HT1080 (cell line): Measurements from ENCODE around the gene ORC5. TPM values are rescaled to one million over a fixed set of nuclear protein-coding genes. Genes with fewer than 3 reads are reported as not detected.
"Not testable (repeated sequence)": the region's sequence is repeated elsewhere in the genome, so short reads cannot be mapped to it uniquely, and the experiment has no call there.

Source experiments
- DNase-seq: peaks from one replicate; pipeline ENCODE4 v3.0.0-alpha.2; 2015; ENCODE audit warnings: low read depth
- polyA plus RNA-seq, 2 experiments: library from polyadenylated mRNA; depleted of rRNA; stranded (reverse); fragments of >200 nt; gene quantifications; 2 replicates each; pipeline ENCODE4 v1.2.3, GENCODE V29; 2015
- total RNA-seq: library from RNA; depleted of rRNA; stranded (reverse); fragments of >200 nt; shearing (Covaris generic); gene quantifications from 2 replicates; pipeline ENCODE4 v1.2.3, GENCODE V29; 2014; rRNA removed

ORC5 gene
- total RNA-seq, result 32.8 and 58.7 TPM in 2 replicates
- polyA plus RNA-seq (2015; cell fraction: cytosol; rRNA removed), result 29.3 and 30.9 TPM in 2 replicates
- 45.5 and 47.2 TPM in 2 replicates for polyA plus RNA-seq (2015; cell fraction: nucleus; rRNA removed)

DNA sequence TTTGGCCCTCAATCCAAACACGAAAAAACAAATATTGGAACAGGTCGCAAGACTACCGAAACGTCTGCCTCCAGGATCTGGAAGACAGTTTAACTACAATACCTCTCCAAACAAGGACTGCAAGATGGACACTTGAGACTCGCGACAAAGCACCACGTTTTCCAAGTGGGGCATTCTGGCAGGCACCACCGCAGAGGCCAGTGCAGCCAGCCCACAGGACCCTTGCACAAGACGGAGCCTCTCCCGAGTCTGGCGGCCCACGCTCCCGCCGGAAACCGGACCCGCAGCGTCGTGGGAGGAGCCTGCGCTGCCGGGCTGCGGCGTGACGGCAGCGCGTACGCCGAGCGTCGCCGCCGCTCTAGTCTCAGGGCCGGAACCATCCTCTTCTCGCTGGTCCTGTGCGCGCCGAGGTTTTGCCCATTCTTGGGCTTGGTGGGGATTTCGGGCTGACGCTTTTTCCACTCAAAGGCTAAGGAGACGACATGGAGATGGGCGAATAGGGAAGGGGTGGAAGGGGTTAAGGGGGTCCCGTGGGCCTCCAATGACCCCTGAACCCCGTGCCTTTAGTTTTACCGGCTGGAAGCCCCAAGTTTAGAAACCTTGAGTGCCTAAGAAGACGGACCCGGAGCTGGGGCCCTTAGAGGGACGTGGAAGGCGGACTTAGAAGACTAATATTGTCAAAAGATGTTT lies at the start of gene ORC5:
Gene ORC5, minus strand, starts transcription at position 283 of the 690 bp plus-strand sequence. Its CDS starts 109 bp downstream, at position 174.
- DNase-seq, result peak; percentile 81

DNA sequence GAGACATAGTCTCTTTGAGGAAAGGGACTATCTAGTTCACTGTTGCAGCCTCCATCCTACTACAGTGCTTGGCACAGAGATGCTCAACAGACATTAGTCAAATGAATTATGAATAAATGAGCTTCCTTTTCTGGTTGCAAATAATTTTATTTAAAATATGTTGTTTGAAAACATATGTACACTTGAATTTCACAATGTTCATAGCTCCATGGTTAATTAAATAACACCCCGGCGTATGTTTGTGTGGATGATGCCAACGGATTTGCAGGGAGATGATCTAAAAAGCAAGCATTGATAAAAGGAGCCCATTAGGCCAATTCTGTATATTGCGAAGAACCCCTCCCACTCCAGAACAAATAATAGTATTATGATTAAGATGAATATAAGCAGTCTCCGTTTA lies 47.8 kb upstream of the ORC5 start:
- DNase-seq, result no peak

DNA sequence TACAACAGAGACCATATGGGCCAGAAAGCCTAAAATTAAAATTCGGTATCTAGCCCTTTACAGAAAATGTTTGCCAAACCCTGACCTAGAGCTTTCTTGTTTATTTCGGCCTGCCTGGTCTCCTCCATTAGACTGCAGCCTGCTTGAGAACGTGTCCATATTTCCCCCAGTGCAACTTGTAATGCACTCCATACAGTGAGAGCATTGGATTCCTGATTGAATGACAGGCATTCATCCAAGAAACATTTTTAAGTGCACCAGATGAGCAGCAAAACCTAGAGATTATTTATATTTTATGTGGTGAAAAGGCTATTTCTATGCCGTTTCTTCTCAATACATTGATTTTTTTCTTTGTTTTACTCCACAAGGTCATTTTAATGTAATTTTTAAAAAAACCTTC lies 47.4 kb upstream of the ORC5 start:
- DNase-seq, result no peak

DNA sequence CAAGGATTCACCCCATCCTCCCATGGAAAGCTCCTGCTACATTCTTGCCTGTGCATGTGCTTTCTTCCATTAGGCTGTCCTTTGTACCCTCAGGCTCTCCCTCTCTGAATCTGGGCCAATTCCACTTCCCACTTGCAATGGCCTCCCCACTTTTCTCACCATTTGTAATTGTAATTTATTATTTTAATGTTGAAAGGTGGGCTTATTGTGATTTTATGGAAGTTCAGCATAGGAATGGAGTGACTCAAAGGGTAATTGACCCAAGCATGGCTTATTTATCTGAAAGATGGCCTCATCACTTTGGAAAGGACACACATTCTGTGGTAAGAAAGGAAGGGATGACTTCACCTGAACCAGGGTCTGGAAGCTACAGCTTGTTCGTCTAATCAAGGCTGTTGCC lies 46.9 kb upstream of the ORC5 start:
- no peak for DNase-seq

DNA sequence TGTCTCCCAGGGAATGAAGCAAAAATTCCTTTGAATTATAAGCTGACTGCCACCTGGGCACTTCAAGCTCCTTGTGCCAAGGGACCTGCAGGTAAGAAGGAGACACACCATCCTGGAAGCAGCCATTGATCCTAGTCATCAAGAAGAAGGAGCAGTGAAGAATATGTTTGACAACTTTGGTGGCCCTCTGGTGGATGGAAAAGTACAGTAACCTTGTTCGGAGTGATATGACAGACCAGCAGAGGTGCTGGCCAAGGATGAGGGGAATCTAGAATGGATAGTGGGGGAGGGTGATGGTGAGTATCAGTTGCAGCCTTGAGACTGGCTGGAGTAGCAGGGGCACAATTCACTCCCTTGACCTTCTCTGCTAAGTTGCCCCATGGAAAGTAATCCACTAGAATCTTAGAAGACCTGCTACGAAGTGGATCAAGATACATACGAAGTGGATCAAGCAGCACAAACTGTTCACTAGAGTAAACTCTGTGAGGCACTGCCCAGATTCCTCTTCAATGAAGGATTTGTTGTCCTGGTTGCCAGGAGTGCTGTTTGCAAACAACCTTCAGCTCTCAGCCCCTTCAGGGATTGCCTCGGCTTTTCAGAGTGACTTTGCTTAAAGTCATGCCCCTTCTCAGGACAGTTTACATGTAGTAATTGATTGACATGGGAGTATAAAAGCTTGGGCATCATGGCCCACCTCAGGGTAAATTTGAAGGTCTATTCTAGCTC lies 44.8 kb upstream of the ORC5 start:
- DNase-seq, result peak; percentile 23

DNA sequence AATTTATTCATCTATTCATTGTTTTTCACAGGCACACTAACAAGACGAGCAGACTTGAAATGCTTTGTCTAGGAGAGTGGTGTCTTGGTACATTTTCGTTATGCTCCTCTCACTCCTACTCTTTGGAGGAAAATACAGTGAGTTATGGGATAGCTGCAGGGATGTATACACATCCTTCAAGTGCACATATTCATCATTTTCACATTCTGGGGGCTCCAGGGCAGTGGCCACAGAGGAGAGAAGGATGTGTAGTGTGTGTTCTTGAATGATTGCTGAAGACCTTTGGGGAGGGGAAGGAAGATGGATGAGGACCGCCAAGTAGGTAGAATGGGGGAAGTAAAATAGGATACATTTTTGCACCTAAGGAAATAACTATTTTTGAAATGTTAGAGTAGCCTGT lies 34.8 kb upstream of the ORC5 start:
- no peak for DNase-seq

DNA sequence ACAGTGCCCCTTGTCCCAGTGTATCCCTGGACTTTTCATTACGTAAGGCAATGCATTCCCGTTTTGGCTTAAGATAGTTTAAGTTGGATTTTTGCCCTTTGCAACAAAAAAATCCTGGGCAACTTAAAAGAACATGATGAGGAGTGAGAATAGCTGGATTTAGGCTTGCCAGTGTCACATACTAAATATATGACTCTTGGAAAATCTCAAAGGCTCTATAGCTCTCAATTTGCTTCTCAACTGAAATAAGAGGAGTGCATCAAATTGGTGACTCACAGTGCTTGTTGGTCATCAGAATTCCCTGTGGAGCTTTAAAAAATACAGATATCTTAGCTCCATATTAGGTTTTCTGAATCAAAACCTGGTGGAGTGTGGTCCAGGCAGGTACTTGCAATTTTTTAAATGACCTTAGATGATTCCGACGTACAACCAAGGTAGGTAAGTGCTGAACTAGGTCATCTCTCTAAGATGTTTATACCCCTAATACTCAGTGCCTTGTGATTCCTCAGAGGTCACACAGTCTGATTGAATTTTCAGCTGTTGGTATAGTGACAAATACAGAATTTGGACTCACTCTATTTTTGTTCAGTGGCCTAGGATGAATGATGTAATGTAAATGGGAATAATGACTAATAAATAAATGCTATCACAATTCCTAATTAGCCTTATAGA lies 33.9 kb upstream of the ORC5 start:
- DNase-seq, result no peak

DNA sequence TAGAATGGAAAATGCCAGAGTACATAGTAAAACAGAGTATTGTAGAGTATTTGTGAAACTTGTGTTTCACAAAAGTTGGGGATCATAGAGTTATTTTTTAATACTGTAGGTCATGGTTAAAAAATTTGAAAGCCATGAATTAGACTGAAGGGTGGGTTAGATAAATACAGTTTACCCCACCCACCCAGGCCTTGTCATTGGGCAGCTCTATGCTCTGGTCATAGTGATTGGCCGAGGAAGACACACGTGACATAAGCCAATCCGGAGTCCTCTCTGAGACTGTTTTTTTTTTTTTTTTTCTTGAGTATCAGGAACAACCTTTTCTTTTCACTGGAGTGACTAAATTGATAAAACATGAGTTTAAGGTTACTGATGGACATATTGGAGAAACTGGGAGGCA lies 33.3 kb upstream of the ORC5 start:
- DNase-seq, result no peak

DNA sequence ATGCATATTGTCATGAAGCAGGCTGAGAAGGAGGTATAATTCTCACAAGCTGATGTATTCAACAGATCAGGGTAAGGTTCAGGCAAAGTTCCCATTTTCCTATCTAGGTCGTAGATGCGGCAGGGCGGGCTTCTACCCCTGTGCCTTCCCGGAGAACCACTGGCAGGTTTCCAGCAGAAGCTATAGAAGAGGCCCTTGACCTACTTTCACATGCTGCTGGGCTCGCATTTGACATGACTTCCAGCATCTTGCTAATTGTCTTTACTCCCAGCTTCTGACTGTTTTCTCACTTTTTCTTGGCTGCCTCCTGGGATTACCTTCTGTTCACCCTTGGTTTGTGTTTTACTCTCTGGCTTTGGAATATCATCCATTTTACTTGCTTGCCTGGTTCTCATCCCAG lies 32.6 kb upstream of the ORC5 start:
- no peak for DNase-seq

DNA sequence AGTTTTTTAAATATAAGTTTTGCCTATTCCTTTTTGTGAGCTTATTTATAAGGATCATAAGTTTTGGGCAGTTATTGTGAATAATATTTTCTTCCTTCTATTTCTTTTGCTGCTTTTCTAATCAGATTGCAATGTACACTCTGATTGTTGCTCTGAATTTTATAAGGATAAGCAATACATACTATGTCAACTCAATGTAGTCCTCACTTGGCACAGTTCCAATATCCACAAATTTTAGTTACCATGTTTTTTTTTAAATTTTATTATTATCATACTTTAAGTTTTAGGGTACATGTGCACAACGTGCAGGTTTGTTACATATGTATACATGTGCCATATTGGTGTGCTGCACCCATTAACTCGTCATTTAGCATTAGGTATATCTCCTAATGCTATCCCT lies 27.2 kb upstream of the ORC5 start:
- not testable (repeated sequence) for DNase-seq

DNA sequence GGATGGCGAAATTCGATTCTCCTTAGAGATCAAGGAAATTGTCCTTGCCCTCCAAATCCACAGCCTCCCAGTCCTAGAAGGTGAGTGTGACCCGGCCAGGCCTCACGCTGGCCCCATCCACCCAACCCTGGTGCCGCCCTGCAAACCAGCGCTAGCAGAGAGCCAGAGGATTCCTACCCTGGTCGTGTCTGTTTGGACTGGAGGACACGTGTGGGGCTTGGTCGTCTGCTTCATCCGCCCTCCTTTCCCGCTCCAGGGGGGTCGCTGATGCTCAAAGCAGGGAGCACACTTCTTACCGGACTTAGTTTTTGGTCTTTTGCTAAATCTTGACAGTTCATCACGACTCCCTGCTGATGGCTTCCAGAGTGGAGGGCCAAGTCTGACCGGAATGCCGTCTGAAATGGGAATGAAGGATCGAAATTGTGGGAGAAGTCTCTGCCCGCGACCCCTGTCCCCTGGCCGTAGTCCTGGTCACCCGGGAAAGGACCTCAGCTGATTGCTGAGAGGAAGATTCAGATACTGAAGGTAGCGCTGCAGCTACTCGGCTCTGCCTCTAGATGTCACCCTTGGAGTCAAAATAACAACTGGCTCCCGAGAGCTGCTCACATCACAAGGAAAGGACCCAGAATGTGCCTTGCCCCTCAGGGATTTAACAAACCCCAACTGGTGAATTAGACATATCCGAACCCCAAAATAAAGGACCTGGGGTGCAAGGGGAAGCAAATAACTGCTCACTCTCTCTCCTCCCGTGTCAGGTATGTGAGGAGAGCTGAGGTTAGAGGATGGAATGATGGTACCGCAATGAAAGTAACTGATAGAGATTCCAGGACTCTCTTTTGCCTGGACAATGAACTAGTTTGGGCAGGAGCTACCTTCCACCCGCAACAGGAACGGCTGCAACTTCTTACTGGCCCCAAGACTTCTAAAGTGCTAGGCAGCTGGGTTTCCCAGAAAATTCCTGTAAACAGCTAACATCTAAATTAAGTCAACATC lies 23.5 kb upstream of the ORC5 start:
- DNase-seq, result peak; percentile 56

DNA sequence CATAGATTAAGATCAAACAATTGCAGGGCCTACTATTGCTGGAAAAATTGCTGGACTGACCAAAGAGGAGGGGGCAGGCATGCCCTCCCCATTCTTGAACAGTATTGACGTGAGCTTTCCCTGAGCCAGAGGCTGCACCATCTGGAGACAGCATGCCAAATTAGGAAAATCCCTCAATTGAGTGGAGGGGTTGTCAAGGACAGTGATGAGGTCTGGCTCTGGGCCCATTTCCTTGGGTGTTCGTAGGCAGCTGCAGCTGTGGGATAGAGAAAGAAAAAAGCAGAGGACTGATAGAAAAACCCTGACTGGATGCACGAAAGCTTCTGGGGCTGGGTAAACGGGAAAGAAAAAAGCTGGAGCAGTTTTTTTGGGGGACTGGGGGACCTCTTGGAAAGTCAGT lies 22.8 kb upstream of the ORC5 start:
- no peak for DNase-seq

DNA sequence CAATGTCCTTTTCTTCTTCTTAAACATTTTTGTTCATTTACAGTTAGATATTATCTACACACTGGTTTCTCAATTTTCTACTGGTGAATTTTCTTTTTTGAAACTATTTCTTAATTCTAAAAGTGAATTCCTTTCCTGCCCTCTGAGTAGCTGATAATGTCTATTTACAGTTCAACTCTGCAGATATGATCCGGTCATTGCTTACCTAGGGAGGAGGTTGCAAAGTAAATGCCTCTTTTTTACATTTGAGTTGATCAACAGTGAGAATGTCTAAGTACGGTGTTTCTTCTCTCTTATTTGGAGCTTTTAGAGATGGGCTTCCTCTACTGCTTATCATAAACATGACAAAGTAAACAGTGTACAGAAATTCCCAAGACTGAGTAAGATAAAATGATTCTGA lies 20.6 kb upstream of the ORC5 start:
- DNase-seq, result no peak

DNA sequence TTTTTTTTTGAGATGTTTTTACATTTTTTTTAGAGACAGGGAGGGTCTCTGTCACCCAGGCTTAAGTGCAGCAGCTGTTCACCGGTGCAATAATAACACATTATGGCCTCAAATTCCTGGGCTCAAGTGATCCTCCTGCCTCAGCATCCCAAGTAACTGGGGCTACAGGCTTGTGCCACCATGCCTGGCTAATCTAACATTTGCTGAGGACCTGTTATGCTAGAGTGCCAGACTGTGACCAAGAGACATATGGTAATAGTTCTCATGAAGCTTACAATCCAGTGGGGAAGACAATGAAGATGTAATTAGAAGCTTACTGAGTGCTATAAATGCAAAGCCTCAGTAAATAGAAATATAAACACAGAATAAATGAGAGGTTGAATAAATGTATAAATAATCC lies 17.6 kb upstream of the ORC5 start:
- no peak for DNase-seq

DNA sequence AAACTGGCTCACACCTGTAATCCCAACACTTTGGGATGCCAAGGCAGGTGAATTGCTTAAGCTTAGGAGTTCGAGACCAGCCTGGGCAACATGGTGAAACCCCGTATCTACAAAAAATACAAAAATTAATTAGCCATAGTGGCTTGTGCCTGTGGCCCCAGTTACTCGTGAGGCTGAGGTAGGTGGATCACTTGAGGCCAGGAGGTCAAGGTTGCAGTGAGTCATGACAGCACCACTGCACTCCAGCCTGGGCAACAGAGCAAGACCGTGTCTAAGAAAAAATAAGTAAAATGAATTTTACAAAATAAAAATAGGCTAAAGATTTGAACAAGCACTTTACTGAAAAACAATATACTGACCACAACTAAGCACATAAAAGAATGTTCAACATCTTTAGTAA lies 9.8 kb upstream of the ORC5 start:
- no peak for DNase-seq

DNA sequence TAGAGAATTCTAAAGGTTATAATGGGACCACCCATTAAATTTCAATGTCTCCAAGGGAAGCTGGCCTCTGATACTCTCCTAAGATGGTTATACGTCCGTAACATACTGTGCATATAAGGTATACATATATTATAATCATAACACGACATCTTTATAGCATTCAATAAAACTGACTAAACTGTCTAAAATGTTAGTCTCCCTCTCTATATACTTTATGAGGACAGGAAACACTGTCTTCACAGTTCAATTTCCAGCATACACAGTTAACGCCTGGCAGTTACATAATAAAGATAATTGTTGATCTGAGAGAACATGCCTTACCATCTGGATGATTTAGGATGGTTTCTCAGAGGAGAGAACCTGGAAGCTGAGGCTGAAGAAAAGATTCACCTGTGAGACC lies 1.2 kb upstream of the ORC5 start:
- no peak for DNase-seq

DNA sequence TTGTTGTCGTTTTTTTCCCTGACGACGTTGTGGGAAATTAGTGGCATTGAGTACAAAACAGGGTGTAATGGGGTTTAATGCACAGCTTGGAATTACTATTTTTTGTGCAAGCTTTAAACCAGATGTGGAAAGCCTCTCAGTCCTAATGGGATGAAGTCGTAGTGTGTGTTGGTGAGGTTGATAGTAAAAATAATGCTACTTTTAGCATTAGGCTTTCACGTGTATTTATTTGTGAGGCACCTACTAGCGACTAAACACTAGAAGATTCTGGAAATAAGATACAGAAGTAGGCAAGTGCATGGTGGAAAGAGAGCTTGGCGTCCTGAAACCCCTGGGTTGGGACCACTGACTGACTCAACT lies 588 bp upstream of the ORC5 start:
- DNase-seq, result no peak

DNA sequence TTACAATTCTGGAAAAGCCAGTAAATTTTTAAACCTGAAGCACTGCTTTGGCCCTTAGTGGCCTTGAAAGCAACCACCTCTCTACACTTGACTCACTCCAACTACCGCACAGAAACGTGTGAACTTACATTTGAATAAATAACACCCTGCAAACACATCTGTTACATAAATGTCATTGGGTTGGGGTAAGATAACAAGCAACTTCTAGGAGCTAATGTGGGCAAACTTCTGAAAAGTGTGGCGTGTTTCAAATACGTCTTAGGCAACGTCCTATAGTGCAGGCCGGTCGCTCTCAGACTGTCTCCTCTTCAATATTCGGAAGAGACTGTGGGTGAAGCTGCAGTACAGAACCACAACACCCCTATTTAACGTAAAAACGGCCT lies 474 bp downstream of the ORC5 start:
- DNase-seq, result no peak

DNA sequence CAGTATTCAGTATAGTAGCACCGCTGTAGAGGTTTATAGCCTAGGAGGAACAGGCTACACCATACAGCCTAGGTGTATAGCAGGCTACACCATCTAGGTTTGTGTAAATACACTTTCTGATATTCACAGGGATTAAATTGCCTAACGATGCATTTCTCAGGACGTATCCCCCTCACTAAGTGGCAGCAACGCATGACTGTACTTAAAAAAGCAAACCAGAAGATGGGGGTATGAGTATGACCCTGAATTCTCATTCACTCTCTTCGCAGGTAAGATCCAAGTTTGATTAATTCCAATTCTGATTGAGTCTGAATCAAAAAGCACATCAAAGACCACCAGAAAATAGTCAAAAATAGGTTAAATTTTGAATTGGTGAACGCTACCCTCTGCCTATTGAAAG lies 972 bp downstream of the ORC5 start:
- DNase-seq, result no peak

DNA sequence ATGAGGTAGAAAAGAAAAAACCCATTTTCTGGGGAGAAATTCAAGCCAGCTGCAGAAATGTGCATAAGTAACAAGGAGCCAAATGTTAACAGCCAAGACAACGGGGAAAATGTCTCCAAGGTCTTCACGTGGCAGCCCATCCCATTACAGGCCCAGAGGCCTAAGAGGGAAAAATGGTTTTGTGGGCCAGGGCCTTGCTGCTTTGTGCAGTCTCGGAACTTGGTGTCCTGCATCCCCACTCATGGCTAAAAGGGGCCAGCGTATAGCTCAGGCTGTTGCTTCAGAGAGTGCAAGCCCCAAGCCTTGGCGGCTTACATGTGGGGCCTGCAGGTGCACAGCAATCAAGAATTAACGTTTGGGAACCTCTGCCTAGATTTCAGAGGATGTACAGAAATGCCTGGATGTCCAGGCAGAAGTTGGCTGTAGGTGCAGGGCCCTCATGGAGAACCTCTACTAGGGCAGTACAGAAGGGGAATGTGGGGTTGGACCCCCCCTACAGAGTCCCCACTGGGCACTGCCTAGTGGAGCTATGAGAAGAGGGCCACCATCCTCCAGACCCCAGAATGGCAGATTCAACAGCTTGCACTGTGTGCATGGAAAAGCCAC lies 9.0 kb downstream of the ORC5 start:
- DNase-seq, result no peak

DNA sequence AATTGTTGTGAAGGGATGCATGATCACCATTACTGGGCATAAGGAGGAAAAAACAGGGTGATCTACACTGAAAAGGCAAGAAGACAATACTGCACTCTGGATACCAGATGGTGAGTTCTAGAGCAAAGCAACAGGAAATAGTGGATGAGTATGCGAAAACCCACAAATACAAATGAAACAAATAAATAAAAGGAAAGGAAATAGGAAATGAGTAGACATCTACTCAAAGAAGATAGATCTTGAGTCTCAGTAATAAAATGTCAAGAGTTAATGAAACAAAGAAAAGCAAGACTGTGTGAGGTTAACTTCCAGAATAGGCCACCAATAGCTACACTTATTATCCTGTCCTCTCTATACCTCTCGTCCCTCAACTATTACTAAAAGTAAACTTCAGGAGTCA lies 11.7 kb downstream of the ORC5 start:
- DNase-seq, result peak; percentile 62
